Posterior cingulate gyrus (tissue), 11 donors: ENCODE data around the gene PGAP2.
"Not testable (repeated sequence)": the region's sequence is repeated elsewhere in the genome, so short reads cannot be mapped to it uniquely, and the experiment has no call there.

Experiments used
- DNase-seq, 10 donors: peaks; one replicate each; pipeline versions ENCODE4 v3.0.0 to v3.0.0-alpha.2; 2020 to 2021; ENCODE audit warnings: mixed read lengths in 3 of 10
- intact Hi-C: fragments of 100-400 bp; cut with DNase I; formaldehyde crosslinking; loops from one replicate; pipeline ENCODE4 v1.15.1; 2023

Gene PGAP2

DNA sequence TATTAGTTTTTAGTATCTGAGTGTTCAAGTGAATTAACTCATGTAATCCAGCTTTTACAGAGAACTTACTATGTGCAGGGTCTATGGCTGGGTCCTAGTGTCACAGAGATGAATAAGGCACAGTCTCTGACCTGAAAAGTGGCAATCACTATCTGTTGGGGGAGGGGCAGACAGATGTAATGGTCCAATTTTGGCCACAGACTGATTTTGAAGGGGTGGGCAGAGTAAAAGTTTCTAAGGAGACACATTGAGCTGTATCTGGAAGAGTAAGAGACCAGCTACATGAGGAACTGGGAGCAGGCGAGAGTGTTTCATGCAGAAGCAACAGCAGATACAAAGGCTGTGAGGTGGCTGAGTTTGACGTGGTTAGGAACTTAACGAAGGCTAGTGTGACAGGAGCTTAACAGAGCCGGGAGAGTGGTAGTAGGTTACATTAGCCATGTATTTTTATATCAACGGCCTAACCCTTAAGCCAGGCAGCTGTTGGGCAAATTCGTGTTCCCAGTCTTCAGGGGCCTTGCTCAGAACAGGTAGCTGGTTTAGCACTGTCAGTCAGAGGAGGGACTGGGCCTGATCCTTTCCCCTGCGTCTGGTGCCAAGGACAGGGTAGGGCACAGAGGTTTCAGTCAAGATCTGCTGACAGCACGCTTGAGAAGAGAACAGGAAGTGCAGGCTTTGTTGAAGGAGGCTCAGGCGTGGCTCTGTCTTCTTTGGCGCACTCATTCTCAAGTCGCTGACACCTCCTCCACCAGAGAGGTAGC is 45.7 kb downstream of the PGAP2 start:
- no peak for DNase-seq
- intact Hi-C loops = loop anchor here (10.0 kb wide), 1 partner anchor 131 kb away; no protein-coding TSS in a partner anchor

DNA sequence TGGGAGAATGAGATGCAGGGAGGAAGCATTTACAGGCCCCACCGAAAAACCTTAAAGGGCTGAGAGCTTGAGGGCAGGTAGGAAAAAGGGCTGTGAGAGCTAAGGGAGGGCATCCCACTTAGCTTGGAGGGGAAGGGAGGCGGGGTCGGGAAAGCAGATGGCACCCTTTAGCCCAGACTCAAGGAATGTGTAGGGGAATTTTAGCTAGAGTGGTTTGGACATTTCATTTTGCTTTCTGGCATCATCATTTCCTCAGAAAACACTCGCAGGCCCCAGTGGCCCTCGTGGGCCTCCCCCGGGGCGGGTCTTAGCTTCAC is 46.3 kb downstream of the PGAP2 start:
- intact Hi-C loops = loop anchor here (10.0 kb wide), 1 partner anchor 130 kb away; no protein-coding TSS in a partner anchor
- no peak for DNase-seq

DNA sequence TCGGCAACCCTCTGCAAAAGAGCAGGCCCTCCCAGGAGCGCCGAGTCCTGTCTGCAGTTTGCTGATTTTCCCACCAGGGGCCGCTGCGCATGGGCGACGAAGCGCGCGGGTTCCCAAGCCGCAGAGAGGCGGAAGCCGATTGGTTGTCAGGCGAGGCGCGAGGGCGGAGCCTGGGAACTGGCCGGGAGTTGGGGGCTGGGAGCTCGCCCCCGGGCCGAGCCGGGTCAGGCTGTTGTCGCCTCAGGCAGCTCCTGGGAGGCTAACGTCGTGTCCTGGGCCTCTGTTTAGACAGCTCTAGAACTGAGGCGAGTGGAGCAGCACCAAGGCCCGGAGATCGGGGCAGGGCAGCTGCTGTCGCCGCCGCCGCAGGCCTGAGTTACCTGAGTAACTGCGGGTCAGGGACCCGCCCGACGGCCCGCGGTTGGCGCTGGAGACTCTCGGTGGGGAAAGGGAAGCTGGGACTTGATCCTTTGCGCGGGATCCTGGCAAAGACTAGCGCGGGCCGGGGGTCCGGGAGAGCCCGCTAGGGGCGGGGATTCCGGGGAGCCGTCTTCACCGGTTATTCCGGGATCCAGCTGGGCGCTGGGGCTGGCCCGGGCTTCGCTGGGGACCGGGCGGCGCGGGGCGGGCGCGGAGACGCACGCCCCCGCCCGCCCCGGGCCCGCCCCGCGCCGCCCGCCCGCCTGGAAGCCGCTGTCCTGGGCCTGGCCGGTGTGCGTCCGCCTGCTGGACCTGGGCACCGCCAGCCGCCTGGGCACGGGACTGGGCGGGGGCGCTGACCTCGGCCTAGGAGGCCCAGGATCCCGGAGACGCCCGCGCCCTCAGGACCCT is 46.8 kb downstream of the PGAP2 start, which contains the start of gene STIM1:
Gene STIM1, plus strand, starts transcription at position 688 of the 831 bp plus-strand sequence. CDS start 607 bp downstream, outside the sequence.
- intact Hi-C loops = loop anchor here (1.0 to 10.0 kb wide), 3 partner anchors 14 to 217 kb away; no protein-coding TSS in a partner anchor
- peak; percentile 90 to 99 (median 95) for DNase-seq

DNA sequence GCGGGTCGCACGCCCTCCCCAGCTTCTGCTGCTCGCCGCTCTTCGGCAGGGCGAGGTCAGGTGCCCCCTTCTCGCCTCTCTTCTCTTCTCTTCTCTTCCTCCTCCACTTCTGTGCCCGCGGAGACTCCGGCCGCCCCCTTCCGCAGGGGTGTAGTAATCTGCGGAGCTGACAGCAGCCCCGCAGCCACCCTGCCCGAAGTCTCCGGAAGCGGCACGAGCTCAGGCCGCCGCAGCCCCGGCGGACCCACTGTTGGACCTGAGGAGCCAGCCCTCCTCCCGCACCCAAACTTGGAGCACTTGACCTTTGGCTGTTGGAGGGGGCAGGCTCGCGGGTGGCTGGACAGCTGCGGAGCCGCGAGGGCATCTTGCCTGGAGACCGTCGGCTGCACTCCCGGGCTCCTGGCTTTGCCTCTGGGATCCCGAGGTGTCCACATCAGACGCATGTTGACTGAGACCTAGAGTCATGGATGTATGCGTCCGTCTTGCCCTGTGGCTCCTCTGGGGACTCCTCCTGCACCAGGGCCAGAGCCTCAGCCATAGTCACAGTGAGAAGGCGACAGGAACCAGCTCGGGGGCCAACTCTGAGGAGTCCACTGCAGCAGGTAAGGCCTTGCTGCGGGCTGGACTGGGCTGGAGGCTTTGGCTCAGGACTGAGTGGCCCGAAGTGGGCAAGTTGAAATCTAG is 47.6 kb downstream of the PGAP2 start:
- intact Hi-C loops = loop anchor here (1.0 to 10.0 kb wide), 3 partner anchors 15 to 216 kb away; no protein-coding TSS in a partner anchor
- peak in 5 of 10 donors; percentile 8 to 88 (median 24) for DNase-seq

DNA sequence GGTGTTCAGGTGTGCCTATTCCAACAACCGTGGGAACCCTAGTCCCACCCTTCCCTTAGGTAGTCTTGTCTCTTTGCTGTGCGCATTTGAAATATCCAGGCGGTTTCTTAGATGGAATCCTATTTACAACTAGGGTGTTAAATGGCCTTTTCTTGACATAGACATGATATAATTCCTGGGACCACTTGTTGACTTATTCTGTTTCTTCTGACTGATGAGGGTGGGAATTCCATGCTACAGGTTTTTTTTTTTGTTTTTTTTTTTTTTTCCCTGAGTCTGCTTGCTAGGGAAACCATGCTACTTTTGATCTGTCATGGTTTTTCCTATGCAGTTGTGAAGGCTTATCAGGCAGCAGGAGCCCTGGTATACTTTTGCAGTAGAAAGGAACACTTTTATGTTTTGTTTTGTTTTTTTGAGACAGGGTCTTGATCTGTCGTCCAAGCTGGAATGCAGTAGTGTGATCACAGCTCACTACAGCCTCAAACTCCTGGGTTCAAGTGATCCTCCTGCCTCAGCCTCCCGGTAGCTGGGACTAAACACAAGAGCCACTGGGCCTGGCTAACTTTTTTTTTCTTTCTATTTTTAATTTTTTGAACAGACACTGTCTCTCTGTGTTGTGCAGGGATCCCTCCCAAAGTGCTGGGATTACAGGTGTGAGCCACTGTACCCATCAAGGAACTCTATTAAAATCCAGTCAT is 48.6 kb downstream of the PGAP2 start:
- intact Hi-C loops = loop anchor here (10.0 kb wide), 1 partner anchor 128 kb away; no protein-coding TSS in a partner anchor
- no peak for DNase-seq

DNA sequence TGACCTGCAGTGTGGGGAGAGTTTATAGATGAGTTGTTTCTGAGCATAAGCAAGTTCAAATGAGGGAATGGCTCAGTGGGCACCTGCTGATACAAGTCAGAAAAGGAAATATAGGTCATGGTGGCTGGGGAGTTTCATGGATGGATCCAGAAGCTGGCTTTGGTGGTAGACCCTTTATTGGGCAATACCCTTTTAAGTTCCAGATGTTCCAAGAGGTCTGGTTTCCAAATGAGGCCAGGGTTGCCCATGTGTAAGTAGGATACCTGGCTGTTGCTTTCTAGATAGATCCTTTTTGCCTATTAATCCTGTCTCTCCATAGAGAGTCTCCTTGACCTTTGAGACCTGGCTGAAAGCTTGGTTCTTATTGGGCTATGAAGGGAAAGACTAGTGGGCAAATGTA is 49.3 kb downstream of the PGAP2 start:
- intact Hi-C loops = loop anchor here (10.0 kb wide), 1 partner anchor 127 kb away; no protein-coding TSS in a partner anchor
- DNase-seq = no peak

DNA sequence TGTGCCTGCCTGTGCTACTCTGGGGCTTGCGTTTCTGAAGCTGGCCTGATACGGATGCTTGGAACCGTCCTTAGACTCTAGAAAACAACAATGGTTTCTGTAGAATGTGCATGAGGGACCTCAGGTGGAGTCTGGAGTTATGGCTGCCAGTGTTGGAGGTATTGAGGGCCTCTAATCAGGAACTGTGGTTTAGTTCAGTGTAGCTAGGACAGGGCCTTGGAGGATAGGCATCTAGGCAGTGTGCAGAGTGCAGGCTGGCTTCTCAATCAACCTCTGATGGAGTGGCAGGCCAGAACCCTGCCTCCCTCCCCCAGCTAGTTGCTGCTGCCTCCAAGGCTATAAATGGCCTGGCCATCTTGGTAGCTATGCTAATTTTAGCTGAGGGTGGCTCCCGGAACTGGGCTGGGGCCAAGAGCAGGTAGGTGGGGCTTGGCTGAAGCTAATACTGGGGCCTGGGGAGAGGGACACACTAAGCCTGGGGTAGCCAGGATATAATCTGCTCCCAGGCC is 51.1 kb downstream of the PGAP2 start:
- intact Hi-C loops = loop anchor here (10.0 kb wide), 1 partner anchor 125 kb away; no protein-coding TSS in a partner anchor
- DNase-seq = no peak

DNA sequence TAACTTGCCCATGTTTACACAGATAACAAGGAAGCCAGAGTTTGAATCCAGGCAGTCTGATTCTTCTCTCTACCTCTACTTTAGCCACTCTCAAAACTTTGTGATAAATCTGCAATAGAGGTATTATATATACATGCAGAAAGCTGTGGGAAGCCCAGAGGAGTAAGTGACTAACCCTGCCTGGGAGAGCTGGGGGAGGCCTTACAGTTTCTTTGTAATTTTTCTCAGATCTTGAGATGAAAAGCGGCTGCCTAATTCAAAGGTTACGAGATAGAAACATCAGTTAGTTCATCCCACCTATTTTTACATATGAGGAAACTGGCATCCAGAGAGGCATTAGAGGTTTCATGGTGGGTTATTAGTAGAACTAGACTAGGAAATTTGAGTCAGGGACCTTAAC is 52.0 kb downstream of the PGAP2 start:
- no peak for DNase-seq
- intact Hi-C loops = no loop called here

DNA sequence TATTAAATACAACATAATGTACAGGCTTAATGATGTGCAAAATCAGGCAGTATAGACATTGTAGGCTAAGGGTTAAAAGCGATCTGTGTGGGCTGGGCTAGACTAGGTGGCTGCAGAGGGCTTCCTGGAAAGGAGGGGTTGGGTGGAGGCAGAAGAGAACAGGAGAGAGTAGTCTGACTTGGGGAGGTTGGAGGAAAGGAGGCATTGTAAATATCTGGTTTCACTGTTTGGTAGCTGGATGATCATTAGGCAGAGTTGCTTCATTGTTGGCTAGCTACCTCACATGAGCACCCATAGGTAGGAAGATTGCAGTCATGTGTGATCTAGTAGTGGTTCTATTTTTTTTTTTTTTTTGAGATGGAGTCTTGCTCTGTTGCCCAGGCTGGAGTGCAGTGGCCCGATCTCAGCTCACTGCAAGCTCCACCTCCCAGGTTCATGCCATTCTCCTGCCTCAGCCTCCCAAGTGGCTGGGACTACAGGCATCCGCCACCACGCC is 52.6 kb downstream of the PGAP2 start:
- intact Hi-C loops, DNase-seq: not testable (repeated sequence)

DNA sequence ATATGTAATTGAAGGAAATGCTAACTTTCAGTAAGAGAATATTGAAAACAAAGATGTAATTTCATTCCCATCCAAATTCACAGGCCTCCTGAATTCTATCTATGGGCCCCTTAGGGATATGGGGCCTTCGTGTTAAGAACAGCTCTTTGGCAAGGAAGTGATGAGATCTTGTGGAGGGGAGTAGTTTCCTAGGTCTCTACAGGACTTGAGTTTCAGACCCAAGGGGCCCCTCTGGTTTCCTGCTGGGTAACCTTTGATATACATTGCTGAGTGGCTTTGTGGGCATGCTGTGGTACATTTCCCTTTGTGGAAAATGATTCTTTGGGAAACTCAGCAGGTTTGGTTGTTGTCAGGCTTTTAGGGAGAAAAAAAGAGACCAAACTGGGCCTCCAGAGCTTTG is 53.3 kb downstream of the PGAP2 start:
- DNase-seq = no peak
- intact Hi-C loops = no loop called here

DNA sequence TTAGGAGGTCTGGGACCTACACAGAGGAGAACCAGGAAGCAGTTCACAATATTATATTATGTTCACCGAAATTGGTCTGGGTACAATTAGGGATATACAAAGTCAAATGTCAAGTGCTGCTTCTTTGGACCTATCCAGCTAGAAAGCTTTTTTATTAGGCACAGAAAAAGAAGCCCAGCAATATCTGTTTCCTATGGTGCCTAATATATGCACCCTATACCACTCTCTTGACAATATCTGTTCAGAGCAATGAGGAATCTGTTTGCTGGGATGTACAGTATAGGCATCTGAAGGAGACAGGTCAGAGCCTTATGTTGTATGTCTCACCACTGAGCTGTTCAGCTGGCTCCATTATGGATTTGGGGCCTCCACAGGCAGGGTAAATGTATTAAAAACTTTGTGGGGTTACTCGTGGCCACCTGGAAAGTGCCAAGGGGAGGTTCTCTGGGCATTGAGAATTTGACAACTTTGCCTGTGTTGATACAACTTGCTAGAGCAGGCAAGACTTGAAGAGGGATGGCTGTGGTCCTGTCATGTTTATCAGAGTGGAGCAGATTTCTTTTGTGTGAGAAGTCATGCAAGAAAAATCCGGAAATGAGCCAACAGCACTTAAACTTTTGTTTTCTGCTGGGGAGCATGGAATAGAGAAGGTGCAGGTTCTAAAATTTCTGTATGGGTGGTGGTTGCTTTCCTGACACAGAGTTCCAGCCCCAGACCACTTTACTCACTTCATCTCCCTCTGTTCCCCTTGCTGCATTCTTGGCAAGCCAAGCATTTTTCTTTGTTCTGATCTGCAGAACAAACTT is 57.2 kb downstream of the PGAP2 start:
- intact Hi-C loops = no loop called here
- no peak for DNase-seq

DNA sequence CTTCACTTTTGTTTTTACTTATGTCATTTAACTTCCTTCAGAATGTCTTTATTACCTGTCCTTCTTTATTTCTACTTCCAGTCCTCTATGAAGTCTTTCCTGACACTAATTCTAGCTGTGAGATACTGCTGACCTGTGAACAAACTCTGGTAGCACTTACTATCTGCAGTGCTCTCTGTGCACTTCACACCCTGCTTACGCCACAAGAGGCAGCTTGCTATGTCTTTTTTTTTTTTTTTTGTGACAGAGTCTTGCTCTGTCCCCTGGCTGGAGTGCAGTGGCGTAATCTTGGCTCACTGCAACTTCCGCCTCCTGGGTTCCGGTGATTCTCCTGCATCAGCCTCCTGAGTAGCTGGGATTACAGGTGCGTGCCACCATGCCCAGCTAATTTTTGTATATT is 57.8 kb downstream of the PGAP2 start:
- intact Hi-C loops = no loop called here

DNA sequence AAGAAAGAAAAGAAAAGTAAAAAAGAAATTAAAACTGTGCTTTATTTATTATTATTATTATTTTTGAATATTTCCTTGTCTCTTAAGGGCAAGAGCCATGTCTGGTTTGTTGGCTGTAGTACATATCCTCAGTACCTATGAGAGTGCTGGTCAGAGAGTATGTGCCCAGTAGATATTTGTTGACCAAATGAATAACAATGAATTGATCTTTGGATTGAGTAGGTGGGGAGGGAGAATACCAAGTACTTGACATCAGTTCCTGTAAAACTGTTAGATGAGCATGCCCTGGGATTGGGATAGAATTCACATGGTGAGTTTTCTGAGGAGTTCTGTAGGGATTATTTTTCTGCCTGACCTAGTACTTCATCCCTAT is 58.5 kb downstream of the PGAP2 start:
- intact Hi-C loops = no loop called here

More for the DNA sequence above, 57.8 kb downstream of the PGAP2 start:
- DNase-seq = no peak

DNA sequence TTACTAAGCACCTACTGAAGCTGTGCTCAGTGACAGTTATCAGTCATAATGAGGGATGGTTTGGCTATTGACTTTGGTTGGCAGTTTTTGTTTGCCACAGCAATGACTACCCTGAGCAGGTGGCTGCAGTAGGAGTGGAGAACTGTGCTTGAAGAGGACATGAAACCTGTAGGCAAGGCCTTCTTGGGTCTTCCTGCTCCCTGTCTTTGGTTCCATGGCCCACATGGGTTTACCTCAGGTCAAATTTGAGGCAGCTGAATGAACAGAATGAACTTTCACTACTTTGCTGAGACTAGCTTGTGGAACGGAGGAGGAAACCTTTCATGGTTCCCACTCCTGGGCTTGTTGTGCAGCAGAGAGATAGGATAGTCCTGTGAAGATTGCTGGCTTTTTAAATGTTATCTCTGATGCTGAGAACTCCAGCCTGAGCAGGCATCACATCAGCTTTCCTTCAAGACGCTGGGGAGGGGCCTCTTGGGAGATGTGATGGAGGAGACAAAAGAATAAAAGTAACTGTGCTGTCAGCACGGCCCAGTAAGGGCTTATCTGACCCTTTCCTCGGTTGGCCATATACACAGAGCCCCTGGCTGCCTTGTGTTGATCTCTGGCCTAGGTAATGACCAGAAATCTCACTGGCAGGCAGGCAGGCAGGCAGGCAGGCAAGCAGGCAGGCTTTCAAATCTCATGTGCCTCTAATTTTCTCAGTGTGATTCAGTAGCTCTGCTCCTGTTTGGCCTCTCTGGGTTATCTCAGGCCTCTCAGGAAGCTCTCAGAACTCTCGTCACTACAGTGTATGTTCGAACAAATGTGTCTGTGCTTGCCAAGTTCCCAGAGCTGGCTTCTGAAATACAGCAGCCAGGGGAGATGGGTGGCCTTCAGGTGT is 59.1 kb downstream of the PGAP2 start:
- intact Hi-C loops = no loop called here
- DNase-seq = no peak

More for the DNA sequence above, 58.5 kb downstream of the PGAP2 start:
- no peak for DNase-seq

DNA sequence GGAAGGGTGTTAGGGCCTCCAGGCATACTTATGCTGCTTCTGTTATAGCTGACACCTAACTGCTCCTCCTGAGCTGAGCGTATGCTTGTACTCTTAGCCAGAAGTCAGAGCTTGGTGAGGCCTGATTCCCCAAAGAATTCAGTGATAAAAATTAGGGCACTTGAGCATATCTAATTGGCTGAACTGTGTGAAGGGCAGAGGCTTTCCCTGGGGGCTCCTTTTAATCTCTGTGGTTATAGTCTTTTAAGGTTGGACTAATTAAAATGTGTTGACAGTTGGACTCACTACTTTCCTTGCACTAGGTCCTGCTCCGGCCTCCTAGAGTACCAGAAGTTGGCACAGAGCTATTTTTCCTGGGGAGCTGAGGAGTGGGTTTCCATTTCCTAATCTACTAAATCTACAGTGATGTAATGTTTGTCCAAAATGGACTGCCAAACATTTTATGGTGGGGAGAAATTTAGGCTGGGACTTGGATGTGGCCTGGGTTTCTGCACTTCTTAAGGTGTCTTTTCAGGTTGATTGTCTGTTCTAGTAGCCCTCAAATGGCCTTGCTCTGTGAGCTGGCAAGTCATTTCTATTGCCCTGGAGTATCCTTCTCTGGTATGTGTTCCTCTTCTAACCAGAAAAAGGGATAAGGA is 65.5 kb downstream of the PGAP2 start:
- intact Hi-C loops = no loop called here
- DNase-seq = no peak
